Natural killer cell treated with Interleukin-12 subunit alpha and Interleukin-12 subunit beta and Interleukin-15 and Interleukin-18, amount 100 ng/mL, for 72 hours (primary cell): ENCODE results near the gene SCAANT1. TPM values are rescaled to one million over a fixed set of nuclear protein-coding genes. Genes with fewer than 3 reads are reported as not detected.

Experiments used
- ATAC-seq, 2 donors: fragments of 150-1000 bp; cut with Tn5 transposase in 1 of 2; sonication (Bioruptor Pico), chemical (Tn5 transposase) in 1 of 2; 2 replicates each; pipeline ENCODE4 v1.10.0; 2021
- DNase-seq: peaks from one replicate; pipeline ENCODE4 v3.0.0; 2022; ENCODE audit warnings: low spot score
- H3K27ac Mint-ChIP-seq, 2 donors: 1 replicate in 1 of 2; 2 replicates in 1 of 2; pipeline ENCODE4 v1.8.0; 2022; ENCODE audit warnings: mixed read lengths in 2 of 2, mild to moderate bottlenecking in 1 of 2, moderate library complexity in 1 of 2
- H3K27me3 Mint-ChIP-seq, 2 donors: 1 replicate in 1 of 2; 2 replicates in 1 of 2; pipeline ENCODE4 v1.8.0; 2022; ENCODE audit warnings: mixed read lengths in 2 of 2
- H3K36me3 Mint-ChIP-seq: one replicate; pipeline ENCODE4 v1.8.0; 2022; ENCODE audit warnings: mixed read lengths
- H3K4me1 Mint-ChIP-seq, 2 donors: 1 replicate in 1 of 2; 2 replicates in 1 of 2; pipeline ENCODE4 v1.8.0; 2022; ENCODE audit warnings: low read depth in 2 of 2, mixed read lengths in 2 of 2, mild to moderate bottlenecking in 1 of 2
- H3K4me3 Mint-ChIP-seq: one replicate; pipeline ENCODE4 v1.8.0; 2022; ENCODE audit warnings: mixed read lengths
- H3K9me3 Mint-ChIP-seq: 2 replicates; pipeline ENCODE4 v1.8.0; 2022; ENCODE audit warnings: mixed read lengths
- total RNA-seq, 2 donors: library from RNA; stranded (reverse); gene quantifications; one replicate each; pipeline ENCODE4 v1.2.3, GENCODE V29; 2022

Gene SCAANT1
- total RNA-seq, result 1 to 10 TPM in 1 of 2 donors, not detected in 1; 2.6 TPM

GRCh38 chr3:63911873-63912767 is at the start of gene SCAANT1:
SCAANT1 (minus strand) TSS chr3:63912383.
- Mint-ChIP-seq H3K9me3 (no peaks in the 10 kb centered on the region), H3K27ac (peak within 1 kb of the TSS; percentile 85 to 86), H3K4me1 (peaks cover 21 to 39% of the 10 kb centered on the region in 2 donors), H3K27me3 (no peaks in the 10 kb centered on the region), H3K4me3 (peak within 1 kb of the TSS; percentile 87), H3K36me3 (peaks cover 6% of the 10 kb centered on the region)
- peak; percentile 89 to 94 for ATAC-seq
- DNase-seq, result peak; percentile 92

DNA sequence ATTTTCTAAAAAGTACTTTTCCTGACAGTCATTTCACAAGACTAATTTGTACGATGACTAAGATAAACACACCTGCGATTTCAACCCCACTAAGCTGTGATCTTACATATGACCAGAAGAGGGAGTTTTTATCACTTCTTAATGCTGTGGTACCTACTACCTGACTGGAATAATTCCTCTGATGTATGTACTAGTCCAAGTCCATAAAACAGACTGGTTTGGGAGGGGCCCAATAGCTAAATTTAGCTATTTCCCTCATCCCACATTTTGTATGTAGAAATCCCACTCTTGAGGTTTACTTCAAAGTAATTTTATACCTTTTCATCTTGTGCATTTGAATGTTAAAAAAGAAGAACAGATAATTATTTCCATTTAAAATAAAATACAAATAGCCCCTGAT is 49.7 kb upstream of the SCAANT1 start:
- Mint-ChIP-seq H3K4me1 (peaks cover 26 to 44% of the 10 kb centered on the region in 2 donors), H3K36me3 (peaks cover 6% of the 10 kb centered on the region), H3K4me3 (no peak overlapping the region), H3K9me3 (no peaks in the 10 kb centered on the region), H3K27me3 (no peaks in the 10 kb centered on the region), H3K27ac (no peak overlapping the region)
- ATAC-seq, result peak in 1 of 2 donors; percentile 56
- DNase-seq, result no peak

GRCh38 chr3:63960048-63960711 is 48.0 kb upstream of the SCAANT1 start:
- ATAC-seq (peak in 1 of 2 donors; percentile 60), DNase-seq (no peak)
- Mint-ChIP-seq H3K4me3 (peak overlapping the region; percentile 35), H3K9me3 (no peaks in the 10 kb centered on the region), H3K36me3 (peaks cover 7% of the 10 kb centered on the region), H3K27ac (peak overlapping the region; percentile 53 to 69), H3K4me1 (peaks cover 27 to 41% of the 10 kb centered on the region in 2 donors), H3K27me3 (no peaks in the 10 kb centered on the region)

GRCh38 chr3:63959146-63959545 is 47.0 kb upstream of the SCAANT1 start:
- Mint-ChIP-seq H3K27ac (peak overlapping the region in 1 of 2 donors; percentile 39), H3K36me3 (peaks cover 11% of the 10 kb centered on the region), H3K9me3 (no peaks in the 10 kb centered on the region), H3K4me1 (peaks cover 27 to 35% of the 10 kb centered on the region in 2 donors), H3K4me3 (no peak overlapping the region), H3K27me3 (no peaks in the 10 kb centered on the region)
- no peak for DNase-seq
- no peak for ATAC-seq

GRCh38 chr3:63955830-63956545 is 43.8 kb upstream of the SCAANT1 start:
- H3K4me3 Mint-ChIP-seq, result no peak overlapping the region
- peak overlapping the region in 1 of 2 donors; percentile 29 for H3K27ac Mint-ChIP-seq

GRCh38 chr3:63955036-63955650 is 43.0 kb upstream of the SCAANT1 start:
- ATAC-seq, result no peak
- peaks cover 30 to 43% of the 10 kb centered on the region in 2 donors for H3K4me1 Mint-ChIP-seq
- peak overlapping the region in 1 of 2 donors; percentile 56 for H3K27ac Mint-ChIP-seq
- H3K4me3 Mint-ChIP-seq, result no peak overlapping the region
- H3K9me3 Mint-ChIP-seq, result no peaks in the 10 kb centered on the region
- H3K27me3 Mint-ChIP-seq, result no peaks in the 10 kb centered on the region
- DNase-seq, result no peak
- H3K36me3 Mint-ChIP-seq, result peaks cover 13% of the 10 kb centered on the region

More at GRCh38 chr3:63955830-63956545, 43.8 kb upstream of the SCAANT1 start:
- peaks cover 13% of the 10 kb centered on the region for H3K36me3 Mint-ChIP-seq
- ATAC-seq (no peak), DNase-seq (no peak)
- H3K4me1 Mint-ChIP-seq, result peaks cover 35 to 44% of the 10 kb centered on the region in 2 donors
- H3K27me3 Mint-ChIP-seq, result no peaks in the 10 kb centered on the region
- H3K9me3 Mint-ChIP-seq, result no peaks in the 10 kb centered on the region

- ATAC-seq, result no peak
- H3K27me3 Mint-ChIP-seq, result no peaks in the 10 kb centered on the region
- H3K27ac Mint-ChIP-seq, result no peak overlapping the region
Measured at GRCh38 chr3:63954182-63954581, 42.0 kb upstream of the SCAANT1 start.

GRCh38 chr3:63952248-63952594 is 40.0 kb upstream of the SCAANT1 start:
- ATAC-seq, result peak in 1 of 2 donors; percentile 61
- Mint-ChIP-seq H3K27me3 (no peaks in the 10 kb centered on the region), H3K36me3 (peaks cover 18% of the 10 kb centered on the region), H3K27ac (peak overlapping the region; percentile 63 to 87), H3K9me3 (no peaks in the 10 kb centered on the region), H3K4me3 (no peak overlapping the region), H3K4me1 (peaks cover 38 to 46% of the 10 kb centered on the region in 2 donors)
- DNase-seq, result no peak

More at GRCh38 chr3:63954182-63954581, 42.0 kb upstream of the SCAANT1 start:
- Mint-ChIP-seq H3K4me3 (no peak overlapping the region), H3K4me1 (peaks cover 26 to 38% of the 10 kb centered on the region in 2 donors), H3K36me3 (peaks cover 13% of the 10 kb centered on the region), H3K9me3 (no peaks in the 10 kb centered on the region)
- DNase-seq, result no peak

- no peaks in the 10 kb centered on the region for H3K27me3 Mint-ChIP-seq
- peak overlapping the region; percentile 68 for H3K4me3 Mint-ChIP-seq
- peak overlapping the region; percentile 63 to 87 for H3K27ac Mint-ChIP-seq
- DNase-seq, result no peak
- peaks cover 41 to 49% of the 10 kb centered on the region in 2 donors for H3K4me1 Mint-ChIP-seq
- ATAC-seq, result peak; percentile 62 to 73
- H3K9me3 Mint-ChIP-seq, result no peaks in the 10 kb centered on the region
- peaks cover 18% of the 10 kb centered on the region for H3K36me3 Mint-ChIP-seq
Measured at GRCh38 chr3:63951492-63952247, 39.5 kb upstream of the SCAANT1 start.

DNA sequence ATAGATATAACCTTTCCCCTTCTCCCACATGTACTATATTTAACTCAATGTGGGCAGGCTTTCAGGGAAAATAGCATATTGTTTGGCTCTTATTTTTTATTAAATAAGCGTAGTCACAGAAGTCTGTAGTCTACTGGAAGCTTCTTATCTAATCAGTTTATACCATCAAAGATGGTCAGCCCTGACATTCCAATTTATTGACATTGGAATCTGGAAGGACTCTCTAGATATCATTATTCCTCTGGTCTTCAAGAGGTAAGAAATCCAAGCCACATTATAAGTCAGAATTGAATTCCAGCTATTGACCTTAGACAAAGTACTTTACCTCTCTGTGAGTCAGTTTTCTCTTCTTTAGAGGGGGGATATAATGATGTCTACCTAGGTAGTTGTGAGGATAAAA is 38.5 kb upstream of the SCAANT1 start:
- Mint-ChIP-seq H3K27me3 (no peaks in the 10 kb centered on the region), H3K36me3 (peaks cover 18% of the 10 kb centered on the region), H3K9me3 (no peaks in the 10 kb centered on the region), H3K27ac (peak overlapping the region; percentile 63 to 87), H3K4me3 (no peak overlapping the region), H3K4me1 (peaks cover 45 to 57% of the 10 kb centered on the region in 2 donors)
- ATAC-seq (no peak), DNase-seq (no peak)

DNA sequence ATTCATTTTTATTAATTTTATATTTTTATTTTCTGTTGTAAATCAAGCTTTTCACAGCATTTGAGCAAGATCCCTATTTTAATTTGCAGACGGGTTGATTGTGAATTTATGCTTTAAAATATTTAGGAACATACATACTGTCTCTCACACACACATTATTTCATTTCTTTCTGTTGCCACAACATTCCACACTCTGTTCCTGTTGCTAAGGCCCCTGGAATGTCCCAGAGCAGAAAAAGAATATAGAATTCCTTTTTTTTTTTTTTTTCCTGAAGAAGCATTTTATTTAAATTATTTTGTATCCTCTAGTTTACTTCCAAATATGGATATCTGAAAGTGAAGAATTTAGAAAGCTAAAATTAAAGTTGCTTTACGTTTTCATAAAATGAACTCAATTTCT is 36.8 kb upstream of the SCAANT1 start:
- Mint-ChIP-seq H3K9me3 (no peaks in the 10 kb centered on the region), H3K36me3 (peaks cover 13% of the 10 kb centered on the region), H3K4me3 (no peak overlapping the region), H3K27me3 (no peaks in the 10 kb centered on the region), H3K4me1 (peaks cover 47 to 59% of the 10 kb centered on the region in 2 donors), H3K27ac (no peak overlapping the region)
- no peak for ATAC-seq
- no peak for DNase-seq

GRCh38 chr3:63947594-63947993 is 35.4 kb upstream of the SCAANT1 start:
- H3K27me3 Mint-ChIP-seq, result no peaks in the 10 kb centered on the region
- peak overlapping the region; percentile 48 to 77 for H3K27ac Mint-ChIP-seq
- DNase-seq (no peak), ATAC-seq (peak in 1 of 2 donors; percentile 62)
- H3K4me1 Mint-ChIP-seq, result peaks cover 56 to 67% of the 10 kb centered on the region in 2 donors
- peaks cover 6% of the 10 kb centered on the region for H3K36me3 Mint-ChIP-seq
- no peak overlapping the region for H3K4me3 Mint-ChIP-seq
- no peaks in the 10 kb centered on the region for H3K9me3 Mint-ChIP-seq
